GM18498 (cell line): ENCODE results near the gene H19.

Experiments used
- ATAC-seq: cut with Tn5 transposase; IDR thresholded peaks from one replicate; pipeline ENCODE4 v1.9.1; 2021; ENCODE audit warnings: mild to moderate bottlenecking, moderate library complexity; ENCODE audit not compliant: unreplicated experiment

Gene H19

GRCh38 chr11:1997755-1998154 lies at the start of gene H19:
H19 (minus strand) TSS chr11:1997842.
- ATAC-seq: no peak

- ATAC-seq: no peak
Observed at GRCh38 chr11:2041963-2042362, 44.3 kb upstream of the H19 start.

- ATAC-seq: no peak
Observed at GRCh38 chr11:2041153-2041552, 43.5 kb upstream of the H19 start.

GRCh38 chr11:2039198-2039759 lies 41.6 kb upstream of the H19 start:
- no peak for ATAC-seq

DNA sequence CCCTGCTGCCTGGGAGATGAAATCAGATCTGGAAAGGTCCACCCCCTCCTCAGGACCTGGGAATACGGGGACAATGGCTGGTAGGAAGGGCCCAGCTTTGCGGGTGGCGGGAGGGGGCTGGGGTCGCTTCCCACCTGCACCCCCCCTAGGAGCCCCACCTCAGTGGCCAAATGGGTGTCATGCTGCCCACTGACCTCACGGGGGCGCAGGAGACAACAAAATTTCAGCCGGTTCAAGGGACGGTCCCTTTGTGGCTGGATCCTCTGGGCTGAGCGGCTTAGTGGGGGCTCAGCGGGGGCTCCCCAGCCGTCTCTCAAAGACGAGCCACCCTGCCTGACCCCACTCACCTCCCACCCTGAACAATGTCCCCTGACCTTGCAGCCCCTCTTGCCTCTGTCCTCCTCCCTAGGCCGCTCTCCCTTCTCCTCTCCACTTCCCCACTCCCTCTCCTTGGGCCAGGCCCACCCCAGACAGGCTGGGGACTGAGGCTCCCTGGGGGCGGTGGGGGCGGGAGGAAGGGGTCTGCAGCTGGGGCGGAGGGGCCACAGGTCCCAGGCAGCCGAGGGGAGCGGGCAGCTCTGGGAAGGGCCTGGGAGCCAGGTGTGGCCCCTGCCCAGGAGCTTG lies 39.3 kb upstream of the H19 start:
- no peak for ATAC-seq

DNA sequence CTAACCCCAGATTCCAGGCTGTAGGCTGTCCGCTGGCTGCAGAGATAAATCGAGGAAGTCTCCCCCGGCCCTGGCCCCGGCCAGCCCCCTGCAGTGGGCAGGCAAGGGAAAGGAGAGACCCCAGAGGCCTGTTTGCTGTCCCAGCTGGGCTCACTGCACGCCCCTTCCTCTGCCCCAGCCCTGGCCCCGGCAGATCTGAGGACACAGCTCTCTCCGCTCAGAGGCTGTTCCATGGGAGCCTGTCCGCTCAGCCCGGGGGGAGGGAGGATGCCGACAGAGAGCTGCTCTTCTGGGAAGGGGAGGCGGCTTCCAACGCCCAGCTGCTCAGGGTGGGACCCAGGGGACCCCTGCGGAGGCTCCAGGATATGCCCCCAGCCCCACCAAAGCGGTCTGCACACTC lies 37.7 kb upstream of the H19 start:
- no peak for ATAC-seq

- ATAC-seq: no peak
Observed at GRCh38 chr11:2031058-2031457, 33.4 kb upstream of the H19 start.

DNA sequence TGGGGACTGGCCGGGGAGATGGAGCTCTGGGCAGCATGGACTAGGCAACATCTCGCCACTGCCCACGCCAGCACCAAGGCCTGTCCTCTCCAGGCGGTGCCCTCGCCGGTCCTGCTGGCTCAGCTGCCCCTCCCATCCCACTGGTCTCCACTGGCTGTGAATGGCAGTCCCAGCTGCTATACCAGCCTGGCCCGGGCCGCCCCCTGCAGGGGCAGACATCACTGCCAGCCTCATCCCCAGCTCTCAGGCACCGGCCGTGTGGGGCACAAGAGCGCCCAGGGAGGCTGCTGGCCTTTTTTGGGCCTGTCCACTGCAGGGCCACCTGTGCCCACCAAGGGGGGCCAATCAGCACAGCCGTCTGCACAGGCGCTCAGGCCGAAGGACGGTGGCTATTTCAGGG lies 30.1 kb upstream of the H19 start:
- ATAC-seq: no peak

- ATAC-seq: no peak
Observed at GRCh38 chr11:2015025-2015424, 17.4 kb upstream of the H19 start.

GRCh38 chr11:2012440-2012839 lies 14.8 kb upstream of the H19 start:
- ATAC-seq: no peak

DNA sequence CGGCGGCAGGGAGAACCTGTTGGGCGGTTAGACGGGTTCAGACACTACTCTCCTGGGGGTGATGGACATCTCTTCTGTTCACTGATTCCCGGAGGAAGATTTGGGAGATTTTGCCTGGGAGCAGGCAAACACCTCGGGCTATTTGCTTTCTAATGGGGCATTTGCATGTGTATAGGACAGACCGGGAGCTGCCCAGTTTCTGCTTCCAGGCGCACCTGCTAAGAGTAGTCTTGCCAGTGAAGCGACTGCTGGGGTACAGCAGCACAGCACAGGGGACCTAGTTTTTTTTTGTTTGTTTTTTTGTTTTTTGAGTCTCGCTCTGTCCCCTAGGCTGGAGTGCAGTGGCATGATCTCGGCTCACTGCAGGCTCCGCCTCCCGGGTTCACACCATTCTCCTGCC lies 6.8 kb upstream of the H19 start:
- no peak for ATAC-seq

- ATAC-seq: no peak
Observed at GRCh38 chr11:2002807-2003206, 5.2 kb upstream of the H19 start.

DNA sequence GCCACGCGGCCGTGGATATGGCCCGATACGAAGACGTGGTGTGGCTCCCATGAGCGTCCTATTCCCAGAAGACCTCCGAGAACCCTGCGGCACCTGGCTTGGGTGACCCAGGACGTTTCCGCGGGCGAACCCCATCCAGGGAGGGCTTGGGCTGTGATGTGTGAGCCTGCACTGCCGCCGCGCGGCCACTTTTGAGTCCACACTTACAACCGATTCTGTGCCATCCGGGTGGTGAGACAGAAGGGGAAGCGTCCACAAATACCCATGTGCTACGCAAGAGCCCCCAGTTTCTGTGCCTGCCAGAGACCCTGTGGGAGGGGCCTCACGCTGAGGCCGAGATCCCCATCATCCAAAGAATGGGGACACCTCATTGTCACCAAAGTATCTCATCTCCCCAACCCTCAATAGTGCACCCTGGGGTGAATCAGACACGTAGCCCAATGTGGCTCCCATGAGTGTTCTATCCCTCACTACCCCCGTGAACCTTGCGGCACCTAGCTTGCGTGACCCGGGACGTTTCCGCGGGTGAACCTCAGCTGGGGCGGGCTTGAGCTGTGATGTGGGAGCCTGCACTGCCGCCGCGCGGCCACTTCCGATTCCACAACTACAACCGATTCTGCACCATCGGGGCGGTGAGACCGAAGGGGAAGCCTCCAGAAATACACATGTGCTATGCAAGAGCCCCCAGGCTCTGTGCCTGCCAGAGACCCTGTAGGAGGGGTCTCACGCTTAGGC lies 4.6 kb upstream of the H19 start:
- ATAC-seq: no peak

DNA sequence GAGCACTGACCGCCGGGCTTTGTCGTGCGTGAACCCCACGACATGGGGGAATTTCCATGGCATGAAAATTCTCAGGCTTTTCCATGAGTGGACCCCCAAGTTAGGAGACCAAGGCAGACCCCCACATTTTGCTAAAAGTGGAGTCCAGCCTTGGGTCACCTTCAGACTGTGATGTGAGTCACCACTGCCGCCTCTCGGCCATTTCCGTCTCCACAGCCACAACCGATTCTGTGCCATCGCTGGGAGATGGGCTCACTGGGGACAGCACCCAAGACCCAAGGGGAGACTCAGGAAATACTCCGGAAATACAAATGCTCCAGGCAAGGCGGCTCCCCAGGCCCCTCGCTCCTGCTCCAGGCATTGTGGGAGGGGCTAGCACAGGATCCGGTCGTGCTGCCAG lies 1.2 kb upstream of the H19 start:
- no peak for ATAC-seq

DNA sequence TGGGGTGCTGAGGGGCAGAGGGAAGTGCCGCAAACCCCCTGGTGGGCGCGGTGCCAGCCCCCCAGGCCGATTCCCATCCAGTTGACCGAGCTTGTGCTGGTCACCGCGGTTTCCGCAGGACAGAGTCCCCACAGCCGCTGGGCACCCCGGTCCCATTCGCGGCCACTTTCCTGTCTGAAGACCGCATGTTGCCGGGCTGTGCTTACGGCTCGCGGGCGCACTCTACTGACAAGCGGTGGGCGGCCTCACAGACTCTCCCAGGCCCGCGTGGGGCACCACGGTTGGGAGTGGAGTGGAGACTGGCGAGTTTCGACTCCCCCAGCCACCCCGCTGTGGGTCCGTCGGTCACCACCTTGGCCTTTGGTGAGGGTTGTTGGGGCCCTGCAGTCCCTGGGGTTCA lies 648 bp upstream of the H19 start:
- ATAC-seq: no peak

DNA sequence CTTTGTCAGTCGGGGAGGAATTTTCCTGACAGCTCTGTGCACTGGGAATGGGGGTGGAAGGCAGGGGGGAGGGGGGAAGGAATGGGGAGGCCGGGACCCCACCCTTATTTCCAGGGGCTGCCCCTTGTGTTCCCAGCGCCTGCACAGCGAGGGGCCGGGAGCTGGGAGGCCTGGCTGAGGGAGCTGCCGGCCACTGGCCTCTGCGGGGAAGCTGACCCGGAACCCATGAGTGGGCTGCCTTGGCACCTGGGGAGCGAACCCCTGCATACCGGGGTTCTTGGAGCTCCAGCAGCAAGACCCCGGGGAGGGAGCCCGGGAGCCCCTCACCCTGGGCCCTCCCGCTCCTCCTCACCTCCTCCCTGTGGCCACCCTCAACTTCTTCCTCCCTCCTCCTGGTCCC lies 3.5 kb downstream of the H19 start:
- ATAC-seq: no peak

DNA sequence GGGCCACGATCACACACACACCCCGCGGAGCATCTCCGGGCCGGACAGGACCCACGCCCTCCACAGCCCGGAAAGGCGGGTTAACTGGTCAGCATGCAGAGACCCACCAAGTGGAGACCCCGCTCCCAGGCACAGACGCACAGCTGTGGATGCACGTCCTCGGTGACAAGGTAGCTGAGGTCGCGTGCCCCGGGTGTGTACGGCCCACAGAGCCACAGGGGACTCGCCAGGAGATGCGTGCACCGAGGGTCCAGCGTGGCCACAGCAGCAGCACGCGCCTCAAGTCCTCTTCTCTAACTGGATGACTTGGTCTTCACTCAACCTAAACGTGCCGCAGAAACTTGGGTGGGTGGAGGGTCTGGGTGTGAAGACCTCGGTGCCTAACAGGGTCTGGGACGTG lies 5.5 kb downstream of the H19 start:
- ATAC-seq: no peak

DNA sequence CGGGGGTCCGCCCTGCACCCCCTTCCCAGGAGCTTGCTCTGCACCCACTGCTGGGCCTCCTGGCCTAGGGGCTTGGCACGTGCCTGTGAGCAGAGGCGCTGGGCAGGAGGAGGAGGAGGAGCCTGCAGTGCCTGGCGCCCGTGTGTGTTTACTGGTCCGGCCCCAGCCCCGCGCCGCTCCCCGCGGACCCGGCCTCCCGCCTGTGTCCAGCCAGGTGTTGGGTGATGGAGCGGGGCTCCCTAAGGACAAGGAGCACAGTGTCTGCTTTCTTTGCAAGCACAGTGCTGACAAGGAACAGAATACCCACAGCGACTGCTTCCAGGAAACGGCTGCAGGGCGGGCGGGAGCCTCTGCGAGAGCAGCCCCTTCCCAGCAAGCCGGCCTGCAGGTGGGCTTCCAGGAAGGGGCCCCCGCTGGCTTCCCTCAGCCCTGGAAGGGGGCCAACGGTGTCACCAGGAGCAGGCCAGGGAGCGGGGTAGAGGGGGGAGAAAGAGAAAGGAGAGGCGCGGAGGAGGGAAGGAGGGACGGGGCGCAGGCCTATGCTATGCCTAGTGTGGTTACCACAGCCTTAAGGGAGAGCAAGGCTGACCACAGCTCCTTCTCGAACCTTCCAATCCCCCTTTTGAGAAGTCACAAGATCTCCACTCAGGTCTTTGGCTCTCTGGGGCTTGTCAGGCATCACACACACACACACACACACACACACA lies 6.6 kb downstream of the H19 start:
- ATAC-seq: no peak

GRCh38 chr11:1989953-1990352 lies 7.7 kb downstream of the H19 start:
- no peak for ATAC-seq

- ATAC-seq: no peak
Observed at GRCh38 chr11:1988667-1989317, 8.8 kb downstream of the H19 start.

DNA sequence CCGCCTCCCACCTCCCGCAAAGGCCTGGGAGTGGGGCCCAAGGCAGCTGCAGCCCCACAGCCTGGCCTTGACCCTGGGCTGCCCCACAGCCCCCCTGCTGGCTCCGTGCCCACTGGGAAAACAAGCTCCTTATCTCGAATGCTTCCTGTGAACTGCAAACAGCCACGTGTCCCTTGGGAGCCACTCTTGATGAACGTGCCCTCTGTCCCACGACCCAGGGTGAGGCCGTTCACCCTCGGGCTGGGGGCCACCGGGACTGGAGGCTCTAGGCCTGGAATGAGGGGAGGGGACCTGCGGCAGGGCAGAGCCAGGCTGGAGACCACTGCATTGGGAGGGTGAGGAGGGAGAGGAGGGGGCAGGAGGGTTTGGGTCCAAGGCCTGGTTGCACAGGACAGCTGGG lies 9.5 kb downstream of the H19 start:
- no peak for ATAC-seq
